H1 (cell line): ENCODE results near the gene MACROD2. TPM values are rescaled to one million over a fixed set of nuclear protein-coding genes. Genes with fewer than 3 reads are reported as not detected.

Experiments used
- CTCF ChIA-PET: fragments of 300-600 bp; sonication (Branson Sonifier 250); formaldehyde crosslinking; loops from one replicate; lab custom pipeline; 2021; ENCODE audit not compliant: partially characterized antibody; lab: Charles Lee
- POLR2A ChIA-PET: fragments of 300-600 bp; sonication (Branson Sonifier 250); formaldehyde crosslinking; loops from one replicate; lab custom pipeline; 2021; ENCODE audit warnings: inconsistent platforms; ENCODE audit not compliant: partially characterized antibody; lab: Charles Lee
- DNase-seq, 2 experiments: peaks; one replicate each; pipeline versions ENCODE4 v3.0.0 to v3.0.0-alpha.2; 2010 to 2022; ENCODE audit warnings: low spot score in 2 of 2, low read depth in 1 of 2, mixed read lengths in 1 of 2
- FAIRE-seq: peaks from 2 replicates; lab custom pipeline; 2011; peaks lifted over from hg19 to GRCh38; lab: Jason Lieb, UNC
- H2AFZ ChIP-seq: 2 replicates; pipeline ENCODE4 v1.8.1; 2012; ENCODE audit warnings: low read length, inconsistent platforms
- H2AK5ac ChIP-seq: 2 replicates; pipeline ENCODE4 v1.6.1; 2013; ENCODE audit warnings: low read depth, low read length
- H2BK120ac ChIP-seq: replicated peaks from 2 replicates; pipeline ENCODE3; 2013; ENCODE audit warnings: low read depth, low read length, inconsistent platforms
- H2BK12ac ChIP-seq: 2 replicates; pipeline ENCODE4 v1.6.1; 2013; ENCODE audit warnings: low read depth, low read length
- H2BK15ac ChIP-seq: 2 replicates; pipeline ENCODE4 v1.6.1; 2013; ENCODE audit warnings: low read length
- H2BK20ac ChIP-seq: 2 replicates; pipeline ENCODE4 v1.6.1; 2013; ENCODE audit warnings: low read length
- H2BK5ac ChIP-seq: 2 replicates; pipeline ENCODE4 v1.6.1; 2013; ENCODE audit warnings: low read depth, low read length
- H3K14ac ChIP-seq: 2 replicates; pipeline ENCODE4 v1.6.1; 2013; ENCODE audit warnings: inconsistent platforms; ENCODE audit not compliant: insufficient read length
- H3K18ac ChIP-seq: 2 replicates; pipeline ENCODE4 v1.6.1; 2013; ENCODE audit warnings: low read length; ENCODE audit errors: extremely low read depth
- H3K23ac ChIP-seq: 2 replicates; pipeline ENCODE4 v1.6.1; 2013; ENCODE audit warnings: inconsistent platforms; ENCODE audit not compliant: insufficient read length
- H3K23me2 ChIP-seq: 2 replicates; pipeline ENCODE4 v1.6.1; 2013; ENCODE audit warnings: low read depth, low read length
- H3K27ac ChIP-seq: 2 replicates; pipeline ENCODE4 v1.6.1; 2011; ENCODE audit warnings: low read depth, low read length, inconsistent platforms
- H3K27me3 ChIP-seq, 4 experiments: replicated peaks in 1 of 4; 1 replicate in 1 of 4; 2 replicates in 3 of 4; pipeline versions ENCODE4 v1.6.1 to v1.8.1; 2011 to 2013; ENCODE audit warnings: low read length in 3 of 4, mild to moderate bottlenecking in 3 of 4, inconsistent platforms in 2 of 4, mixed read lengths in 2 of 4, moderate library complexity in 1 of 4; ENCODE audit not compliant: control insufficient read depth in 3 of 4, insufficient read depth in 3 of 4; ENCODE audit errors: extremely low read depth in 1 of 4
- H3K36me3 ChIP-seq, 4 experiments: 2 replicates each; pipeline versions ENCODE4 v1.6.1 to v1.8.1; 2011 to 2013; ENCODE audit warnings: mild to moderate bottlenecking in 4 of 4, low read length in 3 of 4, moderate library complexity in 2 of 4, control low read depth in 1 of 4, inconsistent platforms in 1 of 4; ENCODE audit not compliant: insufficient read depth in 4 of 4, control insufficient read depth in 2 of 4
- H3K4ac ChIP-seq: replicated peaks from 2 replicates; pipeline ENCODE3; 2013; ENCODE audit warnings: low read length, low read depth, mixed read lengths, inconsistent platforms; ENCODE audit not compliant: insufficient read length
- H3K4me1 ChIP-seq, 4 experiments: replicated peaks in 1 of 4; 1 replicate in 1 of 4; 2 replicates in 3 of 4; pipeline versions ENCODE4 v1.6.1 to v1.8.1; 2011 to 2013; ENCODE audit warnings: low read length in 3 of 4, inconsistent platforms in 2 of 4, mixed read lengths in 1 of 4; ENCODE audit not compliant: insufficient read depth in 4 of 4, control insufficient read depth in 3 of 4
- H3K4me2 ChIP-seq, 2 experiments: 2 replicates each; pipeline versions ENCODE4 v1.6.1 to v1.8.1; 2011 to 2013; ENCODE audit warnings: low read depth in 2 of 2, low read length in 2 of 2, control low read depth in 1 of 2, inconsistent platforms in 1 of 2, mild to moderate bottlenecking in 1 of 2; ENCODE audit not compliant: insufficient read depth in 1 of 2
- H3K4me3 ChIP-seq, 4 experiments: fragments of 200-600, 300-600 bp in 1 of 4; sonication (generic), shearing (Covaris generic), sonication (Bioruptor Twin) in 1 of 4; 2 replicates each; pipeline versions ENCODE4 v1.5.1 to v1.8.1; 2011 to 2016; ENCODE audit warnings: low read length in 4 of 4, low read depth in 3 of 4, control low read depth in 2 of 4, inconsistent platforms in 2 of 4, mild to moderate bottlenecking in 2 of 4, mixed read lengths in 1 of 4, moderate library complexity in 1 of 4; ENCODE audit not compliant: insufficient read depth in 2 of 4; ENCODE audit errors: extremely low read depth in 1 of 4
- H3K56ac ChIP-seq: replicated peaks from 2 replicates; pipeline ENCODE3; 2013; ENCODE audit warnings: low read depth, mild to moderate bottlenecking, mixed read lengths, low read length, inconsistent platforms; ENCODE audit not compliant: insufficient read length
- H3K79me1 ChIP-seq: 2 replicates; pipeline ENCODE4 v1.6.1; 2013; ENCODE audit warnings: low read depth, low read length, control low read depth
- H3K79me2 ChIP-seq, 2 experiments: 2 replicates each; pipeline versions ENCODE4 v1.6.1 to v1.8.1; 2012 to 2013; ENCODE audit warnings: low read length in 2 of 2, mild to moderate bottlenecking in 2 of 2, inconsistent platforms in 1 of 2; ENCODE audit not compliant: insufficient read depth in 2 of 2, control insufficient read depth in 1 of 2
- H3K9ac ChIP-seq, 4 experiments: replicated peaks in 1 of 4; 1 replicate in 1 of 4; 2 replicates in 3 of 4; pipeline versions ENCODE4 v1.6.1 to v1.8.1; 2011 to 2013; ENCODE audit warnings: low read depth in 3 of 4, low read length in 3 of 4, control low read depth in 2 of 4, mild to moderate bottlenecking in 2 of 4, moderate library complexity in 2 of 4, inconsistent platforms in 1 of 4; ENCODE audit errors: extremely low read depth in 1 of 4
- H3K9me3 ChIP-seq, 2 experiments: 2 replicates each; pipeline versions ENCODE4 v1.6.1 to v1.8.1; 2012 to 2013; ENCODE audit warnings: mild to moderate bottlenecking in 2 of 2, moderate library complexity in 2 of 2, control low read depth in 1 of 2, inconsistent platforms in 1 of 2, low read depth in 1 of 2, low read length in 1 of 2, mixed read lengths in 1 of 2; ENCODE audit not compliant: insufficient read depth in 2 of 2
- H4K20me1 ChIP-seq, 2 experiments: replicated peaks in 1 of 2; 2 replicates each; pipeline versions ENCODE3 to v1.8.1; 2011 to 2013; ENCODE audit warnings: inconsistent platforms in 2 of 2, low read length in 2 of 2, mild to moderate bottlenecking in 1 of 2; ENCODE audit not compliant: insufficient read depth in 2 of 2, control insufficient read depth in 1 of 2
- H4K5ac ChIP-seq: 2 replicates; pipeline ENCODE4 v1.6.1; 2013; ENCODE audit warnings: low read length, low read depth, mixed read lengths, inconsistent platforms; ENCODE audit not compliant: insufficient read length
- H4K8ac ChIP-seq: 2 replicates; pipeline ENCODE4 v1.8.0; 2013; ENCODE audit warnings: mild to moderate bottlenecking, moderate library complexity, low read length, inconsistent platforms; ENCODE audit not compliant: insufficient read depth; ENCODE audit errors: extremely low read depth
- H4K91ac ChIP-seq: replicated peaks from 2 replicates; pipeline ENCODE3; 2013; ENCODE audit warnings: low read length, mixed read lengths, inconsistent platforms; ENCODE audit not compliant: insufficient read length
- CTCF ChIP-seq, 3 experiments: IDR thresholded peaks; 1 replicate in 2 of 3; 2 replicates in 1 of 3; pipeline versions ENCODE4 v1.5.1 to v1.6.1; 2011; ENCODE audit warnings: low read length in 3 of 3, mild to moderate bottlenecking in 3 of 3, inconsistent platforms in 2 of 3, low read depth in 1 of 3, moderate library complexity in 1 of 3; ENCODE audit not compliant: insufficient read depth in 1 of 3; ENCODE audit errors: control extremely low read depth in 1 of 3
- GABPA ChIP-seq: IDR thresholded peaks from 2 replicates; pipeline ENCODE4 v1.6.1; 2011; ENCODE audit warnings: mild to moderate bottlenecking, low read length, moderate library complexity, borderline replicate concordance; ENCODE audit not compliant: insufficient read depth
- NRF1 ChIP-seq: IDR thresholded peaks from 2 replicates; pipeline ENCODE4 v1.6.1; 2011; ENCODE audit warnings: mild to moderate bottlenecking, low read depth, low read length, improper control_type of control experiment
- RAD21 ChIP-seq, 2 experiments: IDR thresholded peaks in 1 of 2; conservative IDR thresholded peaks in 1 of 2; 2 replicates each; pipeline ENCODE4 v1.6.1; 2011; ENCODE audit warnings: low read depth in 2 of 2, low read length in 2 of 2, improper control_type of control experiment in 1 of 2, inconsistent platforms in 1 of 2, mild to moderate bottlenecking in 1 of 2, moderate library complexity in 1 of 2
- WGBS, 2 experiments: shearing (Covaris generic) in 1 of 2; methylation state at CpG; one replicate each; pipeline versions ENCODE4 v1.1.6 to v1.1.7; 2013 to 2015; ENCODE audit warnings: low lambda C conversion rate in 2 of 2, mixed read lengths in 2 of 2, inconsistent platforms in 1 of 2, low coverage in 1 of 2, missing lambda C conversion rate in 1 of 2; ENCODE audit not compliant: insufficient replicate concordance in 2 of 2, insufficient coverage in 1 of 2, insufficient read length in 1 of 2; ENCODE audit errors: extremely low coverage in 1 of 2, missing lambda C conversion rate in 1 of 2; 5-methylcytosine and 5-hydroxymethylcytosine counted together
- polyA plus RNA-seq, 7 experiments: library from polyadenylated mRNA; depleted of rRNA in 3 of 7; stranded (reverse) in 5 of 7; unstranded in 2 of 7; fragments of >200 nt in 5 of 7; fragments of 200-250 nt in 2 of 7; gene quantifications; 1 replicate in 5 of 7; 2 replicates in 1 of 7; 4 replicates in 1 of 7; pipeline versions ENCODE4 v1.2.1 to v1.2.3, GENCODE V29; 2011 to 2013; ENCODE audit warnings: missing spikeins in 2 of 7, mixed read lengths in 2 of 7
- total RNA-seq: library from RNA; stranded (reverse); fragmentation: NEBNext Ultra II Directional; extraction: Animal tissue kit (Norgen Biotek cat#: 25700); gene quantifications from 2 replicates; pipeline ENCODE4 v1.2.1, GENCODE V29; 2021

Gene MACROD2
- total and polyA plus RNA-seq, 2 of the 8 experiments (the other 6 are each of a cell fraction or from before 2014, with no cell fraction given), result 0.70 to 3.9 TPM

DNA sequence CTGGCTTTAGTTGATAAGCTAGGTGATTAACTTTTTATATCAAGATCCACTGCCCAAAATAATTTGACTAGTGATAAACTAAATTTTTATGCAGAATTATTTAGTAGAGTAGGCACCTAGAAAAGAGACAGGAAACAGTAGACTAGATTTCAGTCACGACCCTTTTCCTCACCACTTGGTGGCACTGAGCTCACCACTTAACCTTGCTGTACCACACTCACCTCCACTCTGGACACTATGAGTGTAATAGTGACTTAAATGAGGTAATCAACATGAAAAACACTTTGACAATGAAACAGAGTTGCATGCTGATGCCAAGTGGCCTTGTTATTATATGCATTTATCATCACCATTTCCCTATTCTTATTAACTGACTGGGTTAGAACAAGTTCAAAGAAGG, 1847.6 kb downstream of the MACROD2 start:
- Histone ChIP-seq H2BK120ac (no peak overlapping the region), H3K4me2 (no peak overlapping the region), H4K8ac (no peak overlapping the region), H3K9me3 (no peaks in the 10 kb centered on the region), H3K56ac (no peak overlapping the region), H3K4me1 (no peaks in the 10 kb centered on the region), H3K14ac (no peak overlapping the region), H3K27ac (no peak overlapping the region), H2AK5ac (no peak overlapping the region), H4K5ac (no peak overlapping the region), H4K20me1 (no peaks in the 10 kb centered on the region), H2BK5ac (no peak overlapping the region), H3K4ac (no peak overlapping the region), H3K18ac (no peak overlapping the region), H3K79me1 (no peaks in the 10 kb centered on the region), H2AFZ (no peak overlapping the region), H4K91ac (no peak overlapping the region), H3K23me2 (no peaks in the 10 kb centered on the region), H3K23ac (no peak overlapping the region), H3K79me2 (no peaks in the 10 kb centered on the region), H3K36me3 (no peaks in the 10 kb centered on the region), H3K4me3 (no peak overlapping the region), H2BK15ac (no peak overlapping the region), H3K27me3 (no peaks in the 10 kb centered on the region), H2BK20ac (no peak overlapping the region), H2BK12ac (no peak overlapping the region), H3K9ac (no peak overlapping the region)
- peak; percentile 35 to 52 for TF ChIP-seq RAD21 (IDR thresholded peaks at IDR 0.05 in 1 of 2, conservative IDR thresholded peaks at IDR 0.05 in 1 of 2; ENCODE audit: low read depth in 2 of 2, low read length in 2 of 2)
- TF ChIP-seq GABPA, result no peak
- TF ChIP-seq NRF1, result no peak
- TF ChIP-seq CTCF (IDR thresholded peaks at IDR 0.05; ENCODE audit: control extremely low read depth in 1 of 3, insufficient read depth in 1 of 3, low read depth in 1 of 3, low read length in 3 of 3), result peak in 2 of 3 experiments; percentile 0 to 23; a peak in 2 of 4 replicates
- POLR2A ChIA-PET, result no interaction called here
- DNase-seq (no peak), FAIRE-seq (no peak)
- CTCF ChIA-PET, result interaction anchor here (0.7 to 1.7 kb wide), 7 partner anchors 8 to 49 kb away, joined by 3 to 5 read pairs (median 3); no protein-coding TSS in a partner anchor
- 67% methylated on average over 1 of the region's 1 CpG; no CpG with 5 or more reads in 1 of the 2 experiments for WGBS, 2 experiments
